ENCODE results near the gene CYLC1.

DNA sequence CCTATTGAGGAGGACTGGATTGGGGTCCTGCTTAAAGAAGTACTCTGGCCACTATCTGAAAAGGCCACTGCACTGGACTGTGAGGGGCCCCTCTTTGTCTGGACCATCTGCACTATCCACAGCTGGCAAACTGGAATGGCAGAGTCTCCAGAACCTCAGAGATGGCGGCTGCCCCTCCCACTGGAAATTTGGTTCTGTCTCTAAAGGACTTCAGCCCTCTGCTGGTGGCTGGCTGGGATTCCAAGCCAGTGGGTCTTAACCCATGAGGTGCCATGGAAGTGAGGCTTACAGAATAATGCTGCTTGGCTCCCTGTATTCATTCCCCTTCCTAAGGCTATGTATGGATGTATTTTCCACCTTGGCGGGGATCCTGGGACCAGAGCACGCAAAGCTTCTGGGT, 41.6 kb upstream of the CYLC1 start:
- TF ChIP-seq GATA1 (IDR thresholded peaks at IDR 0.05; ENCODE audit: low read depth, low read length) = no peak
- no peak for TF ChIP-seq POLR2A (IDR thresholded peaks at IDR 0.05; ENCODE audit: low read length)

Data from erythroblast (primary cell).